K562 (cell line): ENCODE results near the gene COLQ. TPM values are rescaled to one million over a fixed set of nuclear protein-coding genes. Genes with fewer than 3 reads are reported as not detected.

Experiments used
- ATAC-seq: fragments of 200-7000 bp; cut with Tn5 transposase; 3 replicates; pipeline ENCODE4 v1.9.1; 2020; ENCODE audit warnings: moderate library complexity
- BruUV-seq: library from RNA; stranded (reverse); fragments of 400-500 nt; replicated peaks from 2 replicates; lab custom pipeline; 2021; lab: Mats Ljungman, UMichigan
- CTCF ChIA-PET: fragments of 300-600 bp; formaldehyde crosslinking; extraction: SDS; loops from one replicate; lab custom pipeline; 2021; ENCODE audit warnings: low intra/inter-chr PET ratio; lab: Yijun Ruan, JAX
- POLR2A ChIA-PET: fragments of 300-600, 350-650 bp; sonication (Branson Sonifier 250); formaldehyde crosslinking; extraction: SDS; loops from one replicate; lab custom pipeline; 2021; ENCODE audit warnings: antibody characterized with exemption, inconsistent platforms; lab: Yijun Ruan, JAX
- DNase-seq, 4 experiments: peaks; one replicate each; pipeline versions ENCODE4 v3.0.0 to v3.0.0-alpha.2; 2011 to 2018; ENCODE audit warnings: low spot score in 3 of 4, mixed read lengths in 3 of 4; ENCODE audit errors: extremely low read depth in 1 of 4
- FAIRE-seq: peaks from 2 replicates; lab custom pipeline; 2011; peaks lifted over from hg19 to GRCh38; lab: Jason Lieb, UNC
- H2AFZ ChIP-seq: 2 replicates; pipeline ENCODE4 v1.6.0; 2011; ENCODE audit warnings: low read depth, low read length, control low read depth, inconsistent platforms
- H3K27ac ChIP-seq: fragments of 200-600 bp; 3 replicates; pipeline ENCODE4 v1.8.0; 2011; ENCODE audit warnings: low read depth, mild to moderate bottlenecking, control low read depth, inconsistent platforms, low read length, moderate library complexity, mixed read lengths; ENCODE audit errors: extremely low read depth
- H3K27me3 ChIP-seq, 2 experiments: fragments of 300-600 bp in 1 of 2; 2 replicates in 1 of 2; 3 replicates in 1 of 2; pipeline versions ENCODE4 v1.6.0 to v1.8.0; 2011; ENCODE audit warnings: inconsistent platforms in 2 of 2, low read length in 2 of 2, mild to moderate bottlenecking in 1 of 2, mixed read lengths in 1 of 2, moderate library complexity in 1 of 2; ENCODE audit not compliant: control insufficient read depth in 2 of 2, insufficient read depth in 2 of 2
- H3K36me3 ChIP-seq: fragments of 300-600 bp; 3 replicates; pipeline ENCODE4 v1.8.0; 2011; ENCODE audit warnings: mild to moderate bottlenecking, low read length, inconsistent platforms; ENCODE audit not compliant: control insufficient read depth, insufficient read depth
- H3K4me1 ChIP-seq, 2 experiments: fragments of 200-600 bp in 1 of 2; replicated peaks in 1 of 2; 2 replicates in 1 of 2; 3 replicates in 1 of 2; pipeline versions ENCODE4 v1.5.1 to v1.8.0; 2011; ENCODE audit warnings: inconsistent platforms in 2 of 2, low read length in 2 of 2, mild to moderate bottlenecking in 1 of 2, mixed read lengths in 1 of 2, moderate library complexity in 1 of 2; ENCODE audit not compliant: control insufficient read depth in 2 of 2, insufficient read depth in 2 of 2
- H3K4me2 ChIP-seq: 2 replicates; pipeline ENCODE4 v1.6.1; 2011; ENCODE audit warnings: low read length, control low read depth, inconsistent platforms, mixed read lengths; ENCODE audit not compliant: insufficient read depth
- H3K4me3 ChIP-seq: fragments of 200-600 bp; sonication (generic), shearing (Covaris generic); 2 replicates; pipeline ENCODE4 v1.5.1; 2016; ENCODE audit warnings: control low read depth, inconsistent platforms
- H3K79me2 ChIP-seq: fragments of 200-600 bp; 3 replicates; pipeline ENCODE4 v1.8.0; 2011; ENCODE audit warnings: low read length, inconsistent platforms; ENCODE audit not compliant: control insufficient read depth, insufficient read depth
- H3K9ac ChIP-seq, 2 experiments: 2 replicates each; pipeline versions ENCODE4 v1.6.0 to v1.6.1; 2011; ENCODE audit warnings: low read depth in 2 of 2, low read length in 2 of 2, control low read depth in 1 of 2, inconsistent platforms in 1 of 2, mild to moderate bottlenecking in 1 of 2, mixed read lengths in 1 of 2; ENCODE audit not compliant: insufficient read depth in 1 of 2
- H3K9me1 ChIP-seq: one replicate; pipeline ENCODE4 v1.6.0; 2011; ENCODE audit warnings: inconsistent platforms, mild to moderate bottlenecking, low read length, moderate library complexity; ENCODE audit not compliant: control insufficient read depth, insufficient read depth
- H3K9me3 ChIP-seq: replicated peaks from 2 replicates; pipeline ENCODE4 v1.5.1; 2011; ENCODE audit warnings: low read depth, low read length, inconsistent platforms; ENCODE audit not compliant: control insufficient read depth, insufficient read depth
- H4K20me1 ChIP-seq: replicated peaks from 2 replicates; pipeline ENCODE4 v1.6.1; 2011; ENCODE audit warnings: low read length, inconsistent platforms, mixed read lengths; ENCODE audit not compliant: control insufficient read depth, insufficient read depth
- BRF2 ChIP-seq: IDR thresholded peaks from 3 replicates; pipeline ENCODE4 v1.6.1; 2011; ENCODE audit warnings: borderline replicate concordance, mild to moderate bottlenecking; ENCODE audit not compliant: insufficient read length, insufficient read depth
- ELF2 ChIP-seq: fragments of 250-450 bp; sonication (Bioruptor Pico); IDR thresholded peaks from 2 replicates; pipeline ENCODE4 v1.5.0; 2021; ENCODE audit warnings: mild to moderate bottlenecking
- NFIC ChIP-seq: fragments of 450-650 bp; IDR thresholded peaks from 2 replicates; pipeline ENCODE4 v1.6.1; 2017; ENCODE audit warnings: mild to moderate bottlenecking, inconsistent platforms
- PML ChIP-seq: IDR thresholded peaks from 2 replicates; pipeline ENCODE4 v1.6.1; 2012; ENCODE audit warnings: low read length, inconsistent platforms
- RBM25 ChIP-seq: fragments of 200-400 bp; formaldehyde crosslinking; IDR thresholded peaks from 2 replicates; pipeline ENCODE4 v1.6.1; 2018; ENCODE audit warnings: low read length, low read depth, moderate library complexity; ENCODE audit not compliant: severe bottlenecking
- SMARCE1 ChIP-seq: fragments of 450-650 bp; IDR thresholded peaks from 2 replicates; pipeline ENCODE4 v1.7.1; 2016; ENCODE audit warnings: mild to moderate bottlenecking
- TOE1 ChIP-seq, 2 experiments: fragments of 450-650 bp in 1 of 2; sonication (generic) in 1 of 2; formaldehyde crosslinking in 1 of 2; IDR thresholded peaks; 2 replicates each; pipeline versions ENCODE4 v1.7.1 to v1.8.0; 2016 to 2022; ENCODE audit warnings: borderline replicate concordance in 2 of 2, mild to moderate bottlenecking in 2 of 2, antibody characterized with exemption in 1 of 2, inconsistent platforms in 1 of 2, low read depth in 1 of 2, missing genetic modification reagents in 1 of 2, moderate library complexity in 1 of 2
- ZNF140 ChIP-seq: fragments of 250-450 bp; sonication (Bioruptor Pico); IDR thresholded peaks from 2 replicates; pipeline ENCODE4 v1.8.0; 2021; ENCODE audit warnings: moderate library complexity, mild to moderate bottlenecking, inconsistent platforms
- ZNF184 ChIP-seq: sonication (generic); formaldehyde crosslinking; IDR thresholded peaks from 2 replicates; pipeline ENCODE4 v1.5.0; 2020; ENCODE audit warnings: missing genetic modification reagents
- ZNF778 ChIP-seq: fragments of 450-650 bp; formaldehyde crosslinking; IDR thresholded peaks from 2 replicates; pipeline ENCODE4 v1.4.0; 2020; ENCODE audit warnings: mild to moderate bottlenecking, moderate library complexity
- WGBS: fragments of 100-300 bp; shearing (Covaris generic); methylation state at CpG from one replicate; pipeline ENCODE4 v1.1.6; 2016; ENCODE audit warnings: low coverage, mixed read lengths; ENCODE audit not compliant: insufficient coverage; ENCODE audit errors: missing lambda C conversion rate; 5-methylcytosine and 5-hydroxymethylcytosine counted together
- in situ Hi-C: fragments of 300-500 bp; cut with MboI; formaldehyde crosslinking; loops from 4 replicates; pipeline ENCODE4 v1.15.0; 2018; ENCODE audit warnings: inconsistent platforms, mixed read lengths
- intact Hi-C: fragments of 100-400 bp; cut with micrococcal nuclease; formaldehyde crosslinking; loops from 2 replicates; pipeline ENCODE4 v1.14.2; 2022
- polyA plus RNA-seq, 8 experiments: library from polyadenylated mRNA; depleted of rRNA in 4 of 8; stranded (reverse) in 5 of 8; unstranded in 3 of 8; fragments of >200 nt; fragmentation: Nextera tagmentation in 2 of 8; fragmentation: Illumina TruSeq in 1 of 8; extraction: Ambion mirVana in 2 of 8; extraction: Trizol in 1 of 8; gene quantifications; 2 replicates each; pipeline versions ENCODE4 v1.2.1 to v1.2.3, GENCODE V29; 2011 to 2014; ENCODE audit warnings: inconsistent platforms in 1 of 8, missing spikeins in 1 of 8
- total RNA-seq, 7 experiments: library from RNA; depleted of rRNA in 6 of 7; stranded (reverse); fragments of >200 nt in 6 of 7; fragmentation: Illumina TruSeq in 2 of 7; extraction: Trizol in 2 of 7; gene quantifications; 2 replicates each; pipeline versions ENCODE4 v1.2.1 to v1.2.3, GENCODE V29; 2011 to 2021; ENCODE audit warnings: low replicate concordance in 1 of 7
- TF ChIP-seq, protein P1 (sequence below): fragments of 150-350 bp; IDR thresholded peaks from 2 replicates; pipeline ENCODE4 v1.6.1; 2014; ENCODE audit warnings: low read depth, mild to moderate bottlenecking, low read length, borderline replicate concordance

COLQ gene
- total and polyA plus RNA-seq, 9 of the 15 experiments (the other 6 are each of a cell fraction or from before 2014, with no cell fraction given) = 0.04 to 0.36 (median 0.27) TPM; not detected in 4

- POLR2A ChIA-PET = no interaction called here
- FAIRE-seq = no peak
- in situ Hi-C loops = no loop called here
Measured at GRCh38 chr3:15427981-15428380, 93.5 kb downstream of the COLQ start.

GRCh38 chr3:15427182-15427880 lies 94.2 kb downstream of the COLQ start, which contains the start of the genes EAF1 and METTL6:
Gene EAF1, plus strand, starts transcription at chr3:15427598. Its CDS starts 182 bp downstream, at chr3:15427780.
Gene METTL6, minus strand, starts transcription at chr3:15427544. Its CDS starts 1,033 bp downstream, at chr3:15426511.
- H3K27me3 ChIP-seq = no peaks in the 10 kb centered on the region
- no peaks in the 10 kb centered on the region for H4K20me1 ChIP-seq
- H3K36me3 ChIP-seq = peaks cover 48% of the 10 kb centered on the region
- no TSS peak for BruUV-seq
- peaks cover 45% of the 10 kb centered on the region for H3K79me2 ChIP-seq
- DNase-seq (peak; percentile 94 to 96 (median 95)), ATAC-seq (peak; percentile 95), FAIRE-seq (peak; percentile 82)
- in situ Hi-C loops (no loop called here), intact Hi-C loops (no loop called here)
- WGBS = under 1% methylated on average over 52 of the region's 52 CpGs
- peak within 1 kb of the TSS; percentile 94 for H3K4me2 ChIP-seq
- H2AFZ ChIP-seq = peak within 1 kb of the TSS; percentile 96
- H3K4me3 ChIP-seq = peak within 1 kb of the TSS; percentile 80
- peaks cover 5% of the 10 kb centered on the region for H3K9me3 ChIP-seq
- POLR2A ChIA-PET = interaction anchor here (0.6 kb wide), 1 partner anchor 8 kb away, joined by 3 read pairs; no protein-coding TSS in a partner anchor
- peaks cover 3 to 9% of the 10 kb centered on the region in 2 experiments; a peak in 4 of 5 replicates for H3K4me1 ChIP-seq
- H3K27ac ChIP-seq = peak within 1 kb of the TSS; percentile 76
- H3K9ac ChIP-seq = peak within 1 kb of the TSS; percentile 76 to 96
- H3K9me1 ChIP-seq = no peaks in the 10 kb centered on the region
- CTCF ChIA-PET = no interaction called here
- TF ChIP-seq ZNF184 (CRISPR knock-in tag) (no peak), RBM25 (no peak), SMARCE1 (0 out of 2 replicates have a peak, but pooled peaks have one; percentile 22), PML (peak; percentile 55; the same call in 1 of the 2 replicates), BRF2 (no peak), ZNF778 (CRISPR knock-in tag) (no peak), ZNF140 (no peak)
- TF ChIP-seq, protein P1, sequence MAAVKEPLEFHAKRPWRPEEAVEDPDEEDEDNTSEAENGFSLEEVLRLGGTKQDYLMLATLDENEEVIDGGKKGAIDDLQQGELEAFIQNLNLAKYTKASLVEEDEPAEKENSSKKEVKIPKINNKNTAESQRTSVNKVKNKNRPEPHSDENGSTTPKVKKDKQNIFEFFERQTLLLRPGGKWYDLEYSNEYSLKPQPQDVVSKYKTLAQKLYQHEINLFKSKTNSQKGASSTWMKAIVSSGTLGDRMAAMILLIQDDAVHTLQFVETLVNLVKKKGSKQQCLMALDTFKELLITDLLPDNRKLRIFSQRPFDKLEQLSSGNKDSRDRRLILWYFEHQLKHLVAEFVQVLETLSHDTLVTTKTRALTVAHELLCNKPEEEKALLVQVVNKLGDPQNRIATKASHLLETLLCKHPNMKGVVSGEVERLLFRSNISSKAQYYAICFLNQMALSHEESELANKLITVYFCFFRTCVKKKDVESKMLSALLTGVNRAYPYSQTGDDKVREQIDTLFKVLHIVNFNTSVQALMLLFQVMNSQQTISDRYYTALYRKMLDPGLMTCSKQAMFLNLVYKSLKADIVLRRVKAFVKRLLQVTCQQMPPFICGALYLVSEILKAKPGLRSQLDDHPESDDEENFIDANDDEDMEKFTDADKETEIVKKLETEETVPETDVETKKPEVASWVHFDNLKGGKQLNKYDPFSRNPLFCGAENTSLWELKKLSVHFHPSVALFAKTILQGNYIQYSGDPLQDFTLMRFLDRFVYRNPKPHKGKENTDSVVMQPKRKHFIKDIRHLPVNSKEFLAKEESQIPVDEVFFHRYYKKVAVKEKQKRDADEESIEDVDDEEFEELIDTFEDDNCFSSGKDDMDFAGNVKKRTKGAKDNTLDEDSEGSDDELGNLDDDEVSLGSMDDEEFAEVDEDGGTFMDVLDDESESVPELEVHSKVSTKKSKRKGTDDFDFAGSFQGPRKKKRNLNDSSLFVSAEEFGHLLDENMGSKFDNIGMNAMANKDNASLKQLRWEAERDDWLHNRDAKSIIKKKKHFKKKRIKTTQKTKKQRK = no peak

More at GRCh38 chr3:15427981-15428380, 93.5 kb downstream of the COLQ start:
- intact Hi-C loops = loop anchor here (2.0 kb wide), 1 partner anchor 129 kb away; no protein-coding TSS in a partner anchor
- WGBS = 0% methylated on average over 11 of the region's 11 CpGs
- no peaks in the 10 kb centered on the region for H3K27me3 ChIP-seq
- H3K9ac ChIP-seq = peak overlapping the region; percentile 76 to 96
- H3K79me2 ChIP-seq = peaks cover 45% of the 10 kb centered on the region
- peak overlapping the region; percentile 76 for H3K27ac ChIP-seq
- peak; percentile 38 for ATAC-seq
- H3K9me1 ChIP-seq = no peaks in the 10 kb centered on the region
- H3K4me2 ChIP-seq = peak overlapping the region; percentile 94
- H3K36me3 ChIP-seq = peaks cover 46% of the 10 kb centered on the region
- H3K9me3 ChIP-seq = peaks cover 5% of the 10 kb centered on the region
- H3K4me3 ChIP-seq = peak overlapping the region; percentile 80
- peak overlapping the region; percentile 96 for H2AFZ ChIP-seq
- BruUV-seq = no TSS peak
- H4K20me1 ChIP-seq = no peaks in the 10 kb centered on the region
- TF ChIP-seq NFIC (peak; percentile 37; the same call in 1 of the 2 replicates), ELF2 (CRISPR knock-in tag) (no peak), TOE1 (IDR thresholded peaks at IDR 0.05; ENCODE audit: borderline replicate concordance) (0 out of 2 replicates have a peak, but pooled peaks have one; percentile 17), TOE1 (CRISPR knock-in tag; IDR thresholded peaks at IDR 0.05; ENCODE audit: borderline replicate concordance, low read depth) (no peak)
- peaks cover 3 to 9% of the 10 kb centered on the region in 2 experiments; a peak in 4 of 5 replicates for H3K4me1 ChIP-seq
- CTCF ChIA-PET = interaction anchor here (0.5 kb wide), 1 partner anchor 171 kb away, joined by 3 read pairs; no protein-coding TSS in a partner anchor
- peak; percentile 51 to 65 (median 58) for DNase-seq
